HG03108 (cell line): ENCODE data around the gene CCDC71.
A peak's percentile ranks its signal among the peaks of the same experiment; 100 is the strongest.

ENCODE experiments used
- ATAC-seq: cut with Tn5 transposase; IDR thresholded peaks from one replicate; pipeline ENCODE4 v1.9.1; 2021; ENCODE audit warnings: moderate library complexity; ENCODE audit not compliant: unreplicated experiment

Gene CCDC71

DNA sequence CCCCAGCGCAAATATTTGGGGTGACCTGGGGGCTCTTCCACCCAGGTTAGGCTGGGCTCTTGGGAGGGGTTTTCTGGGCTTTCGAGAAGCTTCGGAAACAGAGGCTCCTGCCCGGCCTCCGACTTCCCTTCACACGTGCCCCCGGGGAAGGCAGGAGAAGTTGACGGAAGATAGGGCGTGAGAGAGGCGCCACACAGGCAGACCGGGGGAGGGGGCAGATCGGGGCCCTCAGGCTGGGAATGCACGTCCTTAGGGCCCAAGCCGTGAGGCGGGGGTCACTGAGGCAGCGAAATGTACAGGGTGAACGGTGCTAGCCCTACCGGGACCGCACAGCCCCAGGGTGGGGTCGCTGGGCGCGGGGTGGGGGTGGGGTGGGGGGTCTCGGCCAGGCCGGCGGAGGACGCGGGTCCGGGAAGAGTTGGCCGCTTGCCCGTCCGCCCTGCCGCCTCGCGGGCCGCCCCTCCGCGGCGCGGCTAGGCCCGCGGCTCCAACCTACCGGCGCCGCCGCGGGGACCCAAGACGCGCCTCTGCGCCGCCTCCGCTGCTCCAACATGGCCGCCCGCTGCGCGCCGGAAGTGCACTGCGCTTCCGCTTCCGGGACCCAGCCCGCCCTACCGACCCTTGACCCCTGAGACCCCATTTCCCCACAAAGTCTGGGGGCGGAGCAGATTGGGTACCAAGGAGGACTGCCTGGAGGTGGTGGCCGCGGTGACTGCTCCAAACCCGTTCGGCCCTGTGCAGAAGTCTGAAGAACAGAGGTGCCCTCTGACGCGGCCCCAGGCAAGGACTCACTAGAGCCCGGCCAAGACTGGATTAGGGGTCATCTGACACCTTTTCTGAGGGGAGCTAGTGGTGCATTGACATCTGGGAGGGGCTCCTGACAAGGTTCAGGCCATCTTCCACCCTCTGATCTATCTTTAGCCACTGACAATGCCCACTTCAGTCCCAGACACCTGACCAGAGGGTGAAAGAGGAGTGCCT is at the start of gene CCDC71:
CCDC71 (minus strand) TSS at position 561 of the 981 bp plus-strand sequence. CDS start 2,123 bp downstream, outside the sequence.
- ATAC-seq = peak; percentile 61

DNA sequence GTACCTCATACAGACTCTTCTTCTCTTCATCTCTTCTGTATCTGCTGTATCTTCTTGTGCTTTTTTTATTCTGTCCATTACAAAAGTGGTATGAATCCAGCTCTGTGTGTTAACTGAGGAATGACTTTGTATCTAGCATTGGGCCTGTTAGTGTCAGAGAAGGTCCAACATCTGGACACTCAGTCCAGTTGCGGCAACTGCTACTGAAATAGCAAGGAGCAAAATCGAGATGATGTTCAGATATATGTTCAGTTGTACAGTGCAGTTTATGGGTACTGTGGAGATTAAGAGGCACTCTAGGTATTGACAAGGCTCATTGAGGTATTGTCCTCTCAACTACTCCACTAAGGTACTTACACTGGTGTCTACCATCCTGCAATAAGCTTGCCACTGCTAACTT is 47.9 kb upstream of the CCDC71 start:
- no peak for ATAC-seq

DNA sequence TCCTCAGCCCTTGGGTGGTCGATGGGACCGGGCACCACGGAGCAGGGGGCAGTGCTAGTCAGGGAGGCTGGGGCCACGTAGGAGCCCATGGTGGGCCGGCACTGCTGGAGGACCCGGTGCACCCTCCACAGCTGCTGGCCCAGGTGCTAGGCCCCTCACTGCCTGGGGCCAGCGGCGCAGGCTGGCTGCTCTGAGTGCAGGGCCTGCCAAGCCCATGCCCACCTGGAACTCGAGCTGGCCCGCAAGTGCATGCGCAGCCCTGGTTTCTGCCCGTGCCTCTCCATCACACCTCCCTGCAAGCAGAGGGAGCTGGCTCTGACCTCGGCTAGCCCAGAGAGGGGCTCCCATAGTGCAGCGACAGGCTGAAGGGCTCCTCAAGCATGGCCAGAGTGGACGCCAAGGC is 47.4 kb upstream of the CCDC71 start:
- no peak for ATAC-seq

DNA sequence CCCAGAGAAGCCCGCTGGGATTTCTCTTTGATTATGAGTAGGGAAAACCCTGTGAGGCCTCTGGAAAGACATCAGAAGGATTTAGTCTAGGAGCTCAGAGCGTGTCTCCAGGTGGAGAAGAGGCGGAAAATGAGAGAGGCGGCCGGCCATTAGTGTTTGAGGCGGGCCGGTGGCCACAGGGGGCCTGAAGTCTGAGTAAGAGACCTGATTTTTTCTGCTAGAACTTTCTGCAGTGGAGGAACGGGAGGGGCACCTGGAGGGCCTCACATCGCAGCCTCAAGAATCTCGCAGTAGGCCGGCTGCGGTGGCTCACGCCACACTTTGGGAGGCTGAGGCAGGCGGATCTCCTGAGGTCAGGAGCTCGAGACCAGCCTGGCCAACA is 33.8 kb upstream of the CCDC71 start:
- ATAC-seq = no peak

DNA sequence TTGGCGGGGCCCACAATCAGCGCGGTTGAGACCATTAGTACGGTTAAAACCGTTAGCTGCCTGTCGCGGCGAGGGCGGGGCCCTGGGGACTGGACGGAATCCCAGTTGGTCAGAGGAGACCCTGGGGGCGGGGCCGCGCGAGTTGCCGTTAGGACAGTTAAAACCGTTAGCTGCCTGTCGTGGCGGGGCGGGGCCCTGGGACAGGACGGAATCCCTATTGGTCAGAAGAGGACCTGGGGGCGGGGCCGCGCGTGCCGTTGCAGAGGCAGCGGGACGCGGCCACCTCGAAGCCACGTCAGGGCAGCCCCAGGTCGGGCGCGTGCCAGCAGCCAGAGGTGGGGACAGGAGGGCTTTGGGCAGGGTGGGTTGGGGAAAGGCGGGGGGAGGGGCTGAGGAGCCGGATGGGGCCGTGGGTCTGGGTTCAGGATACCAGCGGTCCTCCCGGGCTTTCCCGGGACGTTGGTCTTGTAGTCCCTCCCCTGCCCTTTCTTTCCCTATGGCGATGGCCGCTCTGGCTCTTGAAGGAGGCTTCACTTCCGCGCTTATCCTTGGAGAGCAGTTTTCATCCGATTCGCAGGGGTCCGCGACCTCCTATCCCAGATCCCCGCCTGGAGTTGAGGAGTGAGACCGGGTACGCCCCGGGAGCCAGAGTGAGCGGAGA is 33.2 kb upstream of the CCDC71 start:
- ATAC-seq = no peak

DNA sequence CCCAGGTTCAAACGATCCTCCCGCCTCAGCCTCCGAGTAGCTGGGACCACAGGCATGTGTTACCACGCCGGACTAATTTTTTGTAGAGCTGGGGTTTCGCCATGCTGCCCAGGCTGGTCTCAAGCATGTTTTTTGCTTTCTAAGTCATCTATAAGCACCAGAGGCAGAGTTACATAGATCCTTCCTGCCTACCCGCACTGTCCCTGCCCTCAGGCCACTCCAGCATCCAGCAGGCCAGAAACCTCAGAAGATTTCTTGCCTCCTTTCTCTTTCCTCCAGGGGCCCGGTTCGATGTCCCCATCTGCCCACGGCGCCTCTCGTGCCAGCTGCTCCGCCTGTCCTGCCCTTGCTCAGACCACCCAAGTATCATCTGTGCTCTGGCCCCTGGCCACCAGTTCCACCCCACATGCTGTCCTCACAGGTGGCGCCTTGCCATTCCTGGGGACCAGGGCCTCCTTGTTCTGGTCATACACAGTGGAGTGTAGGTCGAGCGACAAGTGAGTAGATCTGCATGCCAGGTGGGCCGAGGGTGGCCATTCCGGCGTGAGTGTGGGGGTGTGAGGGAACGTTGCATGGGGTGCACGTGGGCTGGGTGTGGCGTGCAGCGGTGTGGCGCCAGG is 32.6 kb upstream of the CCDC71 start:
- no peak for ATAC-seq

DNA sequence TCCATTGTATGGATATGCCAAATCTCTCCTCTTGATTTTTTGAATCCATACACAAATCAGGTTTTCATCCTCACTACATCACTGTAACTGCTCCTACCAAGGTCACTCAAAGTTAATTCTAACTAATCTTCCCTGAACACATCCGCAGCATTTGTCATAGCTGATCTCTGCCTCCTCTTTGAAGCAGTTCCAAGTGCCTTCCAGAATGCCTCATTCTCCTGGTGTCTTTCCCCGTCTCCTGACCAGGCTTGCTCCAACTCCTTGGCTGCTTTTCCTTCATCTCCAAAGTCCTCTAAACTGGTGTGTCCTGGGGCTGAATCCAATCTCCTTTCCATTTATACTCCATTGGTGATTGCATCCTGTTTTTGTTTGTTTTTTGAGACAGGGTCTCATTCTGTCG is 32.0 kb upstream of the CCDC71 start:
- ATAC-seq = no peak

DNA sequence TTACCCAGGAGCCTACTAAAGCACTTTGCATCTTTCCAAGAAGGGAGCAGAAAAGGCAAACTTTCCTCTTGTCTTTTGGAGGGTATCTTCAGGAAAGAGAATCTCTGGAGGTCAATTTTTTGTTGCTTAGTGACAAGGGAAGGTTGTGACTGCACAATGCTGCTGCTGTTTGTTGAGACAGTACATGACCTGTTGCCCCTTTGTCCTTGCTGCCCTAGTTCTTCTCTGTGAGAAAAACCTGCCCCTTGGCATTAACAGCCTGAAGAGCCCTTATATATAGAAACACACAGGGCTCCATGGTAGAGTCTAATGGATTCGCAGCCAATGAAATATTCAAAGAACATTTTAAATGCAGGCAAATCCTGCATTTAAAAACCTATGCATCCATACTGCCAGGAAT is 25.6 kb upstream of the CCDC71 start:
- ATAC-seq = no peak

DNA sequence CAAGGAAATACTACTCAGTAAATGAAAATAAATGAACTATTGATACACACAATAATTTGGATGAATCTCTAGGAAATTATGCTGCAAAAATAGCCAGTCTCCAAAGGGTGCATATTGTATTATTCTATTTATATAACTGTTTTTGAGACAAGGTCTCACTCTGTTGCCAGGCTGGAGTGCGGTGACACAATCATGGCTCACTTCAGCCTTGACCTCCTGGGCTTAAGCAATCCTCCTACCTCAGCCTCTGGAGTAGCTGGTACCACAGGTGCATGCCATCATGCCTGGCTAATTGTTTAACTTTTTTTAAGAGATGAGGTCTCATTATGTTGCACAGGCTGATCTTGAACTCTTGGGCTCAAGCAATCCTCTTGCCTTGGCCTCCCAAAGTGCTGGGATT is 17.7 kb upstream of the CCDC71 start:
- no peak for ATAC-seq

DNA sequence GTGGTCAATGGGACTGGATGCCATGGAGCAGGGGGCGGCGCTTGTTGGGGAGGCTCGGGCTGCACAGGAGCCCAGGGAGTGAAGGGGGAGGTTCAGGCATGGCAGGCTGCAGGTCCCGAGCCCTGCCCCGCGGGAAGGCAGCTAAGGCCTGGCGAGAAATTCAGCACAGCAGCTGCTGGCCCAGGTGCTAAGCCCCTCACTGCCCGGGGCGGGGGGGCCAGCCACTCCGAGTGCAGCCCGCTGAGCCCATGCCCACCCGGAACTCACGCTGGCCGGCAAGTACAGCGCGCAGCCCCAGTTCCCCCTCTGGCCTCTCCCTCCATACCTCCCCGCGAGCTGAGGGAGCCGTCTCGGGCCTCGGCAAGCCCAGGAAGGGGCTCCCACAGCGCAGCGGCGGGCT is 16.6 kb upstream of the CCDC71 start:
- no peak for ATAC-seq

DNA sequence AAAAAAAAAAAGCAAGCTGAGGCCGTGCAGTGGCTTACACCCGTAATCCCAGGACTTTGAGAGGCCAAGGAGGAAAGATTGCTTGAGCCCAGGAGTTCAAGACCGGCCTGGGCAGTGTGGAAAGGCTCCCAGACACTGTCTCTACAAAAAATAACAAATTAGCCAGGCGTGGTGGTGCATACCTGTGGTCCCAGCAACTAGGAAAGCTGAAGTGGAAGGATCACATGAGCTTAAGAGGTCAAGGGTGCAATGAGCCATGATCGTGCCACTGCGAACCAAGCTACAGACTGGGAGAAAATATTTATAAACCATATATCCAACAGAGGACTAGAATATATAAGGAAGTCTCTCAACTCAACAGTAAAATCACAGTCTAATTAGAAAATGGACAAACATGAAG is 15.2 kb upstream of the CCDC71 start:
- no peak for ATAC-seq

DNA sequence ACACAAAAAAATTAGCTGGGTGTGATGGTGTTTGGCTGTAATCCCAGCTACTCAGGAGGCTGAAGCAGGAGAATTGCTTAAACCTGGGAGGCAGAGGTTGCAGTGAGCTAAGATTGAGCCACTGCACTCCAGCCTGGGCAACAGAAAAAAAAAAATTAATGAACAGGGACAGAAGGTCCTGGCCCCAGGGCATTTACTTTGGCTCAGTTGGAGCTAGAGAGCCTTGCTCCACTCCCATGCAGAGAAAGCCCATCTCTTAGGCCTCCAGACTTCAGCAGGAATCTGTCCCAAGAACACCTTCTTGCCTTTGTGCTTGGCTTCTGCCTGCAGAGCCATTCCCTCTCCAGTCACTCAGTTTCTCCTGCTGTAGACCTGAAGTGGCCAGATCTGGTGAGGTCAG is 14.0 kb upstream of the CCDC71 start:
- no peak for ATAC-seq

DNA sequence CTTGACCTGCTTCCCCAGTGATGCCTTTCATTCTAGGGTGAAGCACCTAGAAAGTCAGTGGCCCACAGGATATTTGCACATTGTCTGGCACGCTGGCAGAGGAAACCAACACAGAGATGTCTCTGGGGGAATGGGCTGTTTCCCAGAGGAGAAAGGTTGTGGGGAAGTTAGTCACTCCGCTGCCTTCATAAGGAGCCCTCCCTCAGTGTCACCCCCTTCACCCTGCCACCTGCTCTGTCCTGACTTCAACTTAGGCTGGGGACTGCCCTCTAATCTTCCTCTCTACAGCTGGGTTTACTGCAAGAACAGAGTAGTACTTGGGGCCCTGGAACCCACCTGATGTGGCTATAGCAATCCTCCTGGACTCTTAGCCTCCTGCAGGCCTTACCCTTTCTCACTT is 10.9 kb upstream of the CCDC71 start:
- no peak for ATAC-seq

DNA sequence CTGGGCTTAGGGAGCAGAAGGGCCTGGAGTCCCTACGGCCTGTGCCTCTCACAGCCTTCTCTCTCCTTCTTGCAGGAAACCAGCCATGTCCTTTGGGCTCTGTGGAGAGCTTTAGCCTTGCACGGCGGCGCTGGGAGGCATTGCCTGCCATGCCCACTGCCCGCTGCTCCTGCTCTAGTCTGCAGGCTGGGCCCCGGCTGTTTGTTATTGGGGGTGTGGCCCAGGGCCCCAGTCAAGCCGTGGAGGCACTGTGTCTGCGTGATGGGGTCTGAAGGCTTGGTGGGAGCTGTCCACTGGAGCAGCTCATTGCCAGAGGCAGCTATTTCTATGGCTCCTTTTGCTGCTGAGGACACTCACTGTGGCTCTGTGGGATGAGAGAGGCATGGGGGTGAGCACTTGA is 9.4 kb upstream of the CCDC71 start:
- no peak for ATAC-seq

DNA sequence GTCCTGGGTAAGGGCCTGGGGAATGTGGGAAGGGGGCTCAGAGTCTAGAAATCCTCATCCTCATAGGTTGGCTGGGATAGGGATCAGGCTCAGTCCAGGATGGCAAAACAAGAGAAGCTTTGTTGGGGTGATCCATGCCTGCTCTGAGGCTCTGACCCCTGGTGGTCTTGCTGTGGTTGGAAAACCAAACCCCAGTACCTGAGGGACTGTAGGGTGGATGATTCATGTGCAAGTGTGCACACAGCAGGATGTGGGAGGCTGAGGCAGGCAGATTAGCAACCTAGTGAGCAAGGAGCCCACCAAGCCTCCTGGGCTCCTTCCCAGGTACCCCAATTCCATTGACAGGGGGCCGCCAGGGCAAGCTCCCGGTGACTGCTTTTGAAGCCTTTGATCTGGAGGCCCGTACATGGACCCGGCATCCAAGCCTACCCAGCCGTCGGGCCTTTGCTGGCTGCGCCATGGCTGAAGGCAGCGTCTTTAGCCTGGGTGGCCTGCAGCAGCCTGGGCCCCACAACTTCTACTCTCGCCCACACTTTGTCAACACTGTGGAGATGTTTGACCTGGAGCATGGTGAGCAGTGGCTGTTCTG is 8.4 kb upstream of the CCDC71 start:
- no peak for ATAC-seq

DNA sequence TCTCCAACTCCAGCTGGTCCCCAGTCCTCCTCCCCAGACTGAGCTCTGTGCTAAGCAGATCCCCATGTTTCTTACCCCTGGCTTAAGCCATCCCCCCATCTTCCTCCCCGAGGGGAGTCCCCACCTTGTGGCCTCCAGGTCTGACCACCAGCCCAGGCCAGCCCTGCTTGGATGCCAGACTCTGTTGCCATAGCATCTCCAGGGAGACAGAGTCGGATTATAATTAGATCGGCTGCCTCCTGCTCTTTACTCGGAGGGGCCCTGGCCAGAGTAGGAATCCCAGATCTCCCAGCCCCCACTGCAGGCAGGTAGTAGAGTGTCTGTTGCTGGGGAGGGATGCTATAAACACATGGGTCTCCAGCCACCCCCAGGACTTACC is 7.7 kb upstream of the CCDC71 start:
- no peak for ATAC-seq

DNA sequence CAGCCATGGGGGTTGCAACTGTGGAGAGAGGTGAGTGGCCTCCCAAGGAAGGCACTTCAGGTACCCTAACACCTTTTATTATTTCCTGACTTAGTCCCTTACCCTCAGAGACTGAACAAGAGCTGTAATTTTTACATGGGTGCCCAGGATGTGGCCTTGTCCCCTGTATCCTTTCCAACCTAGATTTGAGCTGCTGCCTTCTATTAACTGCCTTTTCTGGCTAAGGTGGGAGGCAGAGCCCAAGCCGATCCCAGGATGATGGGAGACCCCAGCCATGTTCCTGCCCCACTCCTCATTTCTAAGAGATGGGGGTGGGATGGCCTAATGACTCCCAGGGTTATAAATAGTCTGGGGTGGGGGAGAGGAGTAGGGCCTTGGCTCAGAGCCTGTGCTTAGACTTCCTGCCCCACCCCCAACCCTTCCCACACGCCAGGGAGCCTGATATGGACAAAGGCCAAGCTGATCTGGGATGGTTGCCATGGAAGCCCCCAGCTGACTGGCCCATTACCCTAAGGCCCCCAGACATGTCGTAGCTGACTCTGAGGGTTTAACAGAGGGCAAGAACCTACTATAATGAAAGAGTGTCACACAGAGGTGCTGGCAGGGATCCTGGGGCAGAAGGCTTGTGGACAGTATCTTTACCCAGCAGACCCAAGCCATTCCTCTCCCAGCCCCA is 7.1 kb upstream of the CCDC71 start:
- ATAC-seq = no peak

DNA sequence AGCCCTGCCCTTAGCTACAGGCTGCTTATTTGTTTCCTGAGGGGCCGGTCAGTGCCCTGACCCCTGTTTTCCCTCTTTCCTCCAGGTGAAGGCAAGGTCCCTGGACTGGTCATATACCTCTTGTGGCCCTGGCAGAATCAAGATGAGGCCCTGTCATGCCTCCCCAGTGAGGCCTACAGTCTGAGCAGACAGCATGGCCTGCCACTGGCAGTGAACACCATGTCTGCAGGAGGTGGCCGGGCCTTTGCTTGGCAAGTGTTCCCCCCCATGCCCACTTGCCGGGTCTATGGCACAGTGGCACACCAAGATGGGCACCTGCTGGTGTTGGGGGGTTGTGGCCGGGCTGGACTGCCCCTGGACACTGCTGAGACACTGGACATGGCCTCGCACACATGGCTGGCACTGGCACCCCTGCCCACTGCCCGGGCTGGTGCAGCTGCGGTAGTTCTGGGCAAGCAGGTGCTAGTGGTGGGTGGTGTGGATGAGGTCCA is 6.5 kb upstream of the CCDC71 start:
- no peak for ATAC-seq

DNA sequence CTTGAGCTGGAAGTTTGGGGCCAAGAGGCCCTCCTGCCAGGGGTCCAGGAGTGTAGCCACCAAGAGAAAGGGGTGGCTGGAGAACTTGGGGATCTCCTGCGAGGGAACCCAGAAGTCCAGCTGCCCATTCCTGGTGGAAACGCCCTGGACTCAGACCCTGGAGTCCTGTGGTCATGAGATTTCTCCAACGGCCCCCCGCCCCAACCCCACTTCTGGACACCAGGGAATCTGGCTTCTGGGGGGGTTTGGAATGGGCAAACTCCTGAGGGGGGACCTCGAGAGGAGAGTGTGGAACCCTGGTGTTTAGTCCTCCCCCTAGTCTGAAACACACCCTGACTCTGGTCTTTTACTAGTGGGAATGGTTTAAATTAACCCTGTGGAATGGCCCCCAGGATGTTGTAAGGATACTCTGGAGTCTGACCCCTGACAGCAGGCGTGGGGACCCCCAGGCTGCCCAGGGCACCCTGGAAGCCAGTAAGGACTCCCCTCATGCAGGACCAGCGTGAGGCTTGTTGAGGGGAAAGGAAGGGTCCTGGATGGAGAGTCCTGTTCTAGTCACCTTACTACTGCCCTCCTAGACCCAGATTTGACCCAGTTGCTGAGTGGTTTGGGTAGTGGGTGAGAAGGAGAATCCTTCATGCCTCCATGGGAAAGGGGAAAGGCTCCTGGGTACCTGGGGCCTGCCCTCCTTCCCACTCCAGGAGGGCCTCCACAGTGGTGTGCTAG is 5.8 kb upstream of the CCDC71 start:
- no peak for ATAC-seq

DNA sequence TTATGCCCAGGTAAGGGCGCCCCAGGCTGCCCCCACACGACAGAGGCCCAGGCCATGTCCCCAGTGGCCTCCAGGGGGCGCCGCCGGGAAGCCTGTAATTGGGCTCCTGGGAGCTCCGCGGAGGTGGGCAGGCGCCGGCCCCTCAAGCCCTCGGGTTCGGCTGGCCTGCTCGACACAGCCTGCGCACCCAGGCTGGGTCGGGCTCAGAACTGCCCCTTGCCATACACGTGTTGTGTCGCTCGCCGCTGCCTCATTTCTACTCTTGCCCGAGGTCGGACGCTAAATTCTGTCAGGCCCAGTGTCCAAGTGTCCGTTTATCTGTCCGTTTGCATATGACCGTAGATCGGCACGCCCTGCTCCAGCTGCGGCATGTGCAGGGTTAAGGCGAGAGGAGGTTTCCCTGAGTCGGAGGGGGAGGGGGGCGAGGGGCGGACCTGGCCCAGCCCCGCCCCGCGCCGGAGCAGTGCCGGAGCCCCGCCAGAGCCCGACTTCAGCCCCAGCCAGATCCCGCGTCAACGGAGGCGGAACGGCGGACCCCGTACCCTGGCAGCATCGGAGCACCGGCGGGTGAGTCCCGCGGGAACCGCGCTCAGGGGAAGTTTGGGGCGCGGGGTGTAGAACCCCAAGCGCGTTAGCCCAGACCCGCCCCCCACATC is 5.1 kb upstream of the CCDC71 start, which contains the start of gene KLHDC8B:
KLHDC8B (plus strand) TSS at position 480 of the 656 bp plus-strand sequence. CDS start 1,172 bp downstream, outside the sequence.
- ATAC-seq = peak; percentile 51
